Non-pigmented ciliary epithelial cell (primary cell): Measurements from ENCODE around the gene USP2.
"Not testable (repeated sequence)": the region's sequence is repeated elsewhere in the genome, so short reads cannot be mapped to it uniquely, and the experiment has no call there.

Source experiments
- DNase-seq: peaks from one replicate; pipeline ENCODE4 v3.0.0-alpha.2; 2010; ENCODE audit warnings: low read depth

Gene USP2

GRCh38 chr11:119414321-119414720 lies 32.8 kb upstream of the USP2 start:
- no peak for DNase-seq

GRCh38 chr11:119412072-119412471 lies 30.6 kb upstream of the USP2 start:
- DNase-seq, result no peak

- DNase-seq, result no peak
Observed at GRCh38 chr11:119410501-119410900, 29.0 kb upstream of the USP2 start.

GRCh38 chr11:119409731-119410130 lies 28.2 kb upstream of the USP2 start:
- DNase-seq, result no peak

GRCh38 chr11:119406005-119406404 lies 24.5 kb upstream of the USP2 start:
- no peak for DNase-seq

GRCh38 chr11:119405448-119405847 lies 24.0 kb upstream of the USP2 start:
- not testable (repeated sequence) for DNase-seq

- DNase-seq, result no peak
Observed at GRCh38 chr11:119404872-119405271, 23.4 kb upstream of the USP2 start.

GRCh38 chr11:119403021-119403420 lies 21.5 kb upstream of the USP2 start:
- no peak for DNase-seq

- DNase-seq, result no peak
Observed at GRCh38 chr11:119402470-119402869, 21.0 kb upstream of the USP2 start.

- DNase-seq, result no peak
Observed at GRCh38 chr11:119400860-119401259, 19.4 kb upstream of the USP2 start.

GRCh38 chr11:119397740-119398139 lies 16.2 kb upstream of the USP2 start:
- DNase-seq, result no peak

GRCh38 chr11:119396835-119397234 lies 15.3 kb upstream of the USP2 start:
- DNase-seq, result no peak

GRCh38 chr11:119391275-119391674 lies 9.8 kb upstream of the USP2 start:
- no peak for DNase-seq

- no peak for DNase-seq
Observed at GRCh38 chr11:119389611-119390254, 8.2 kb upstream of the USP2 start.

- no peak for DNase-seq
Observed at GRCh38 chr11:119388103-119388502, 6.6 kb upstream of the USP2 start.

GRCh38 chr11:119384332-119384731 lies 2.8 kb upstream of the USP2 start:
- DNase-seq, result no peak

GRCh38 chr11:119382513-119382912 lies 1.0 kb upstream of the USP2 start:
- DNase-seq, result not testable (repeated sequence)

GRCh38 chr11:119382101-119382500 lies 611 bp upstream of the USP2 start:
- DNase-seq, result no peak

GRCh38 chr11:119380827-119381180 lies 686 bp downstream of the USP2 start:
- DNase-seq, result no peak

GRCh38 chr11:119380160-119380826 lies 1.2 kb downstream of the USP2 start:
- DNase-seq, result no peak

- DNase-seq, result no peak
Observed at GRCh38 chr11:119378851-119379465, 2.5 kb downstream of the USP2 start.

GRCh38 chr11:119377961-119378667 lies 3.4 kb downstream of the USP2 start:
- no peak for DNase-seq
